Tibial nerve (tissue), 4 donors: ENCODE measurements around the gene BTAF1. TPM values are rescaled to one million over a fixed set of nuclear protein-coding genes. Genes with fewer than 3 reads are reported as not detected.

Experiments
- DNase-seq, 2 donors: peaks; one replicate each; pipeline ENCODE4 v3.0.0-alpha.2; 2019; ENCODE audit warnings: low spot score in 2 of 2
- H3K27ac ChIP-seq, 4 donors: fragments of 200-600 bp; sonication (generic) in 3 of 4; one replicate each; pipeline ENCODE4 v1.5.1; 2017 to 2019; ENCODE audit warnings: mild to moderate bottlenecking in 1 of 4
- H3K27me3 ChIP-seq, 2 donors: fragments of 200-600 bp; sonication (generic) in 1 of 2; one replicate each; pipeline versions ENCODE4 v1.5.1 to v1.6.0; 2017 to 2019
- H3K36me3 ChIP-seq, 3 donors: fragments of 200-600 bp; sonication (generic); one replicate each; pipeline ENCODE4 v1.5.1; 2018 to 2019
- H3K4me1 ChIP-seq, 4 donors: fragments of 200-600 bp; sonication (generic) in 3 of 4; one replicate each; pipeline ENCODE4 v1.5.1; 2017 to 2019
- H3K4me3 ChIP-seq, 4 donors: fragments of 200-600 bp; sonication (generic) in 3 of 4; one replicate each; pipeline ENCODE4 v1.5.1; 2017 to 2019; ENCODE audit warnings: mild to moderate bottlenecking in 1 of 4, moderate library complexity in 1 of 4
- H3K9me3 ChIP-seq, 4 donors: fragments of 200-600 bp; sonication (generic) in 3 of 4; one replicate each; pipeline ENCODE4 v1.5.1; 2017 to 2019
- CTCF ChIP-seq, 5 experiments: fragments of 200-600 bp in 3 of 5; fragments of 450-650 bp in 2 of 5; sonication (generic) in 3 of 5; IDR thresholded peaks; one replicate each; pipeline ENCODE4 v1.5.1; 2016 to 2019; ENCODE audit warnings: antibody characterized with exemption in 5 of 5, mild to moderate bottlenecking in 3 of 5, moderate library complexity in 2 of 5
- EP300 ChIP-seq, 2 donors: sonication (generic); formaldehyde crosslinking; IDR thresholded peaks; one replicate each; pipeline ENCODE4 v1.6.1; 2017; ENCODE audit warnings: antibody characterized with exemption in 2 of 2, mild to moderate bottlenecking in 1 of 2
- POLR2A ChIP-seq, 2 donors: fragments of 450-650 bp; IDR thresholded peaks; one replicate each; pipeline ENCODE4 v1.6.1; 2017; ENCODE audit warnings: antibody characterized with exemption in 2 of 2, mild to moderate bottlenecking in 2 of 2, moderate library complexity in 2 of 2
- WGBS, 2 donors: methylation state at CpG; one replicate each; pipeline ENCODE4 v1.1.5; 2018; 5-methylcytosine and 5-hydroxymethylcytosine counted together
- total RNA-seq, 4 donors: library from RNA; depleted of rRNA; stranded (reverse); fragments of >200 nt; gene quantifications; one replicate each; pipeline ENCODE4 v1.1.0, GENCODE V29; 2016

Gene BTAF1
- total RNA-seq, 4 donors from 2014 or later = 50.4 to 76.7 (median 58.1) TPM

GRCh38 chr10:91978585-91978984 is 55.0 kb downstream of the BTAF1 start:
- Histone ChIP-seq H3K36me3 (peaks cover 0 to 39% (median 8%) of the 10 kb centered on the region in 3 donors), H3K27me3 (no peaks in the 10 kb centered on the region), H3K4me3 (no peak overlapping the region), H3K4me1 (no peaks in the 10 kb centered on the region), H3K9me3 (no peaks in the 10 kb centered on the region), H3K27ac (no peak overlapping the region)
- no peak for TF ChIP-seq POLR2A (IDR thresholded peaks at IDR 0.05)
- TF ChIP-seq EP300 (IDR thresholded peaks at IDR 0.05) = no peak
- WGBS, 2 donors = 100% methylated on average over 1 of the region's 1 CpG
- DNase-seq = no peak

GRCh38 chr10:91980319-91980718 is 56.7 kb downstream of the BTAF1 start:
- Histone ChIP-seq H3K27me3 (no peaks in the 10 kb centered on the region), H3K4me3 (no peak overlapping the region), H3K4me1 (no peaks in the 10 kb centered on the region), H3K9me3 (no peaks in the 10 kb centered on the region), H3K27ac (no peak overlapping the region), H3K36me3 (peaks cover 0 to 50% (median 8%) of the 10 kb centered on the region in 3 donors)
- DNase-seq = no peak
- 64 to 81% methylated on average over 1 of the region's 1 CpG for WGBS, 2 donors
- TF ChIP-seq CTCF (IDR thresholded peaks at IDR 0.05) (no peak), POLR2A (IDR thresholded peaks at IDR 0.05) (no peak), EP300 (IDR thresholded peaks at IDR 0.05) (no peak)

- no peak for TF ChIP-seq POLR2A (IDR thresholded peaks at IDR 0.05)
- no peak for TF ChIP-seq EP300 (IDR thresholded peaks at IDR 0.05)
- no peak for TF ChIP-seq CTCF (IDR thresholded peaks at IDR 0.05)
- H3K36me3 ChIP-seq = peaks cover 0 to 64% (median 8%) of the 10 kb centered on the region in 3 donors
- no peaks in the 10 kb centered on the region for H3K27me3 ChIP-seq
- no peaks in the 10 kb centered on the region for H3K4me1 ChIP-seq
- DNase-seq = no peak
- H3K4me3 ChIP-seq = no peak overlapping the region
- no peaks in the 10 kb centered on the region for H3K9me3 ChIP-seq
- H3K27ac ChIP-seq = no peak overlapping the region
These were observed 59.8 kb downstream of the BTAF1 start for GRCh38 chr10:91983416-91983815.

GRCh38 chr10:91987397-91988037 is 63.9 kb downstream of the BTAF1 start:
- Histone ChIP-seq H3K27me3 (no peaks in the 10 kb centered on the region), H3K9me3 (no peaks in the 10 kb centered on the region), H3K4me1 (no peaks in the 10 kb centered on the region), H3K4me3 (no peak overlapping the region), H3K27ac (no peak overlapping the region), H3K36me3 (peaks cover 0 to 83% (median 8%) of the 10 kb centered on the region in 3 donors)
- WGBS, 2 donors = 94 to 97% methylated on average over 8 of the region's 8 CpGs
- TF ChIP-seq POLR2A (IDR thresholded peaks at IDR 0.05) (no peak), EP300 (IDR thresholded peaks at IDR 0.05) (no peak), CTCF (IDR thresholded peaks at IDR 0.05) (no peak)
- DNase-seq = no peak

- Histone ChIP-seq H3K27ac (no peak overlapping the region), H3K9me3 (no peaks in the 10 kb centered on the region), H3K4me3 (no peak overlapping the region), H3K27me3 (no peaks in the 10 kb centered on the region), H3K36me3 (peaks cover 0 to 83% (median 0%) of the 10 kb centered on the region in 3 donors), H3K4me1 (no peaks in the 10 kb centered on the region)
- 92 to 96% methylated on average over 1 of the region's 1 CpG for WGBS, 2 donors
- TF ChIP-seq CTCF (IDR thresholded peaks at IDR 0.05) (no peak), EP300 (IDR thresholded peaks at IDR 0.05) (no peak), POLR2A (IDR thresholded peaks at IDR 0.05) (no peak)
- DNase-seq = no peak
These were observed 68.5 kb downstream of the BTAF1 start for GRCh38 chr10:91992031-91992430.
